RWPE1 (cell line): ENCODE results near the gene BSN.

Experiments used
- CTCF ChIA-PET: fragments of 350-600 bp; sonication (Branson Sonifier 250); formaldehyde crosslinking; extraction: SDS; loops from one replicate; lab custom pipeline; 2021; lab: Yijun Ruan, JAX
- POLR2A ChIA-PET: fragments of 400-600 bp; formaldehyde crosslinking; extraction: SDS; loops from one replicate; lab custom pipeline; 2020; ENCODE audit warnings: antibody characterized with exemption; ENCODE audit not compliant: low non-redundant PET; lab: Yijun Ruan, JAX
- DNase-seq: peaks from one replicate; pipeline ENCODE4 v3.0.0; 2012; ENCODE audit warnings: low spot score
- H3K27ac ChIP-seq: fragments of 450-650 bp; 2 replicates; pipeline ENCODE4 v1.5.1; 2017
- CTCF ChIP-seq: fragments of 450-650 bp; conservative IDR thresholded peaks from 2 replicates; pipeline ENCODE4 v1.5.1; 2017; ENCODE audit warnings: low read depth, mild to moderate bottlenecking

The BSN gene

GRCh38 chr3:49513494-49514124 lies 40.7 kb upstream of the BSN start:
- no peak overlapping the region for H3K27ac ChIP-seq
- ChIA-PET CTCF (interaction anchor here (0.6 kb wide), 2 partner anchors 16 to 187 kb away, joined by 3 to 4 read pairs; no protein-coding TSS in a partner anchor), POLR2A (interaction anchor here (0.6 kb wide), 1 partner anchor 70 kb away, joined by 3 read pairs; no protein-coding TSS in a partner anchor)
- DNase-seq, result no peak
- no peak for TF ChIP-seq CTCF

GRCh38 chr3:49518016-49518415 lies 36.3 kb upstream of the BSN start:
- no peak overlapping the region for H3K27ac ChIP-seq
- POLR2A ChIA-PET, result interaction anchor here (0.6 kb wide), 1 partner anchor 105 kb away, joined by 4 read pairs; no protein-coding TSS in a partner anchor
- DNase-seq, result no peak
- no peak for TF ChIP-seq CTCF
- CTCF ChIA-PET, result interaction anchor here (0.6 kb wide), 1 partner anchor 52 kb away, joined by 5 read pairs; no protein-coding TSS in a partner anchor

GRCh38 chr3:49518441-49518840 lies 35.8 kb upstream of the BSN start:
- TF ChIP-seq CTCF, result no peak
- ChIA-PET CTCF (interaction anchor here (0.6 kb wide), 1 partner anchor 52 kb away, joined by 5 read pairs; no protein-coding TSS in a partner anchor), POLR2A (no interaction called here)
- H3K27ac ChIP-seq, result peak overlapping the region; percentile 8; the same call in 1 of the 2 replicates
- no peak for DNase-seq

- POLR2A ChIA-PET, result no interaction called here
- H3K27ac ChIP-seq, result peak overlapping the region; percentile 8; the same call in 1 of the 2 replicates
- CTCF ChIA-PET, result interaction anchor here (0.6 kb wide), 1 partner anchor 784 kb away, joined by 3 read pairs; no protein-coding TSS in a partner anchor
- no peak for TF ChIP-seq CTCF
- no peak for DNase-seq
Observed at GRCh38 chr3:49519296-49519695, 35.0 kb upstream of the BSN start.

- ChIA-PET CTCF (interaction anchor here (0.6 kb wide), 2 partner anchors 784 to 1201 kb away, joined by 3 read pairs; no protein-coding TSS in a partner anchor), POLR2A (no interaction called here)
- TF ChIP-seq CTCF, result no peak
- H3K27ac ChIP-seq, result no peak overlapping the region
- no peak for DNase-seq
Observed at GRCh38 chr3:49519916-49520385, 34.3 kb upstream of the BSN start.

GRCh38 chr3:49523756-49524747 lies 30.2 kb upstream of the BSN start:
- TF ChIP-seq CTCF, result no peak
- H3K27ac ChIP-seq, result peak overlapping the region; percentile 80
- ChIA-PET POLR2A (no interaction called here), CTCF (interaction anchor here (1.7 kb wide), 1 partner anchor 16 kb away, joined by 6 read pairs; no protein-coding TSS in a partner anchor)
- no peak for DNase-seq
